HG02798 (cell line): ENCODE results near the gene NRF1.

ENCODE experiments used
- ATAC-seq: cut with Tn5 transposase; IDR thresholded peaks from one replicate; pipeline ENCODE4 v1.9.1; 2021; ENCODE audit warnings: mild to moderate bottlenecking; ENCODE audit not compliant: unreplicated experiment, poor library complexity

Gene NRF1

GRCh38 chr7:129676017-129676897 is 64.7 kb downstream of the NRF1 start:
- ATAC-seq, result no peak

GRCh38 chr7:129677796-129678195 is 66.3 kb downstream of the NRF1 start:
- no peak for ATAC-seq

- ATAC-seq, result no peak
These were observed 67.1 kb downstream of the NRF1 start for GRCh38 chr7:129678606-129679005.

GRCh38 chr7:129680400-129680799 is 68.9 kb downstream of the NRF1 start:
- ATAC-seq, result no peak

- ATAC-seq, result no peak
These were observed 73.3 kb downstream of the NRF1 start for GRCh38 chr7:129684777-129685176.

GRCh38 chr7:129686063-129686462 is 74.5 kb downstream of the NRF1 start:
- no peak for ATAC-seq

- ATAC-seq, result no peak
These were observed 77.1 kb downstream of the NRF1 start for GRCh38 chr7:129688503-129689222.

GRCh38 chr7:129689995-129690581 is 78.6 kb downstream of the NRF1 start:
- ATAC-seq, result no peak

GRCh38 chr7:129690701-129691100 is 79.2 kb downstream of the NRF1 start:
- no peak for ATAC-seq

- ATAC-seq, result no peak
These were observed 87.2 kb downstream of the NRF1 start for GRCh38 chr7:129698516-129699418.

- ATAC-seq, result no peak
These were observed 90.8 kb downstream of the NRF1 start for GRCh38 chr7:129702316-129702715.

- no peak for ATAC-seq
These were observed 91.3 kb downstream of the NRF1 start for GRCh38 chr7:129702761-129703338.

- ATAC-seq, result no peak
These were observed 92.2 kb downstream of the NRF1 start for GRCh38 chr7:129703751-129704150.

- ATAC-seq, result no peak
These were observed 96.5 kb downstream of the NRF1 start for GRCh38 chr7:129707910-129708499.

GRCh38 chr7:129713544-129713943 is 102.0 kb downstream of the NRF1 start:
- ATAC-seq, result no peak

- no peak for ATAC-seq
These were observed 103.1 kb downstream of the NRF1 start for GRCh38 chr7:129714514-129715063.

- no peak for ATAC-seq
These were observed 108.6 kb downstream of the NRF1 start for GRCh38 chr7:129719980-129720732.

- ATAC-seq, result no peak
These were observed 109.5 kb downstream of the NRF1 start for GRCh38 chr7:129721068-129721467.
